A549 (cell line): ENCODE measurements around the gene MAP3K7. TPM values are rescaled to one million over a fixed set of nuclear protein-coding genes. Genes with fewer than 3 reads are reported as not detected.
A peak's percentile ranks its signal among the peaks of the same experiment; 100 is the strongest.

ENCODE experiments used
- ATAC-seq, 2 experiments: fragments of 200-7000 bp in 1 of 2; fragments of >200 bp in 1 of 2; cut with Nextera tagmentation in 1 of 2; cut with Tn5 transposase in 1 of 2; 3 replicates each; pipeline versions ENCODE4 v1.8.0 to v1.9.1; 2018 to 2020; ENCODE audit warnings: mild to moderate bottlenecking in 1 of 2, moderate library complexity in 1 of 2
- CTCF ChIA-PET: fragments of 300-600 bp; sonication (Branson Sonifier 250); formaldehyde crosslinking; extraction: SDS; loops from one replicate; lab custom pipeline; 2021; ENCODE audit warnings: antibody characterized with exemption, inconsistent platforms; lab: Yijun Ruan, JAX
- POLR2A ChIA-PET: fragments of 350-600 bp; formaldehyde crosslinking; extraction: SDS; loops from one replicate; lab custom pipeline; 2021; ENCODE audit warnings: antibody characterized with exemption, inconsistent platforms; lab: Yijun Ruan, JAX
- DNase-seq, 2 experiments: peaks; one replicate each; pipeline versions ENCODE4 v3.0.0 to v3.0.0-alpha.2; 2011 to 2016; ENCODE audit warnings: low read depth in 1 of 2, low spot score in 1 of 2
- FAIRE-seq: peaks from 2 replicates; lab custom pipeline; 2011; peaks lifted over from hg19 to GRCh38; lab: Jason Lieb, UNC
- H3K27ac ChIP-seq, 2 experiments: fragments of >200 bp; sonication (Bioruptor Twin); formaldehyde crosslinking; 3 replicates each; pipeline ENCODE4 v1.5.1; 2016 to 2017
- H3K4me1 ChIP-seq: fragments of >200 bp; sonication (Bioruptor Twin); formaldehyde crosslinking; 3 replicates; pipeline ENCODE4 v1.6.1; 2016
- H3K4me2 ChIP-seq: fragments of >200 bp; sonication (Bioruptor Twin); formaldehyde crosslinking; 3 replicates; pipeline ENCODE4 v1.6.1; 2016
- H3K4me3 ChIP-seq: fragments of >200 bp; sonication (Bioruptor Twin); formaldehyde crosslinking; 3 replicates; pipeline ENCODE4 v1.5.1; 2016
- H3K9me3 ChIP-seq: fragments of >200 bp; sonication (Bioruptor Twin); formaldehyde crosslinking; 3 replicates; pipeline ENCODE4 v1.6.1; 2016
- CHD4 ChIP-seq: fragments of 200-600 bp; sonication (generic); IDR thresholded peaks from 2 replicates; pipeline ENCODE4 v1.6.1; 2016; ENCODE audit warnings: antibody characterized with exemption, mild to moderate bottlenecking, borderline replicate concordance
- ESRRA ChIP-seq: fragments of 150-350 bp; IDR thresholded peaks from 2 replicates; pipeline ENCODE4 v1.6.1; 2014; ENCODE audit warnings: mild to moderate bottlenecking, low read length, borderline replicate concordance
- FOXS1 ChIP-seq: fragments of 250-450 bp; sonication (Bioruptor Pico); IDR thresholded peaks from 2 replicates; pipeline ENCODE4 v1.5.0; 2020; ENCODE audit warnings: mild to moderate bottlenecking, moderate library complexity
- GATA3 ChIP-seq: IDR thresholded peaks from 2 replicates; pipeline ENCODE4 v1.6.1; 2012; ENCODE audit warnings: borderline replicate concordance
- HOXA7 ChIP-seq: fragments of 250-450 bp; sonication (Bioruptor Pico); IDR thresholded peaks from 2 replicates; pipeline ENCODE4 v1.5.0; 2020; ENCODE audit warnings: mild to moderate bottlenecking, moderate library complexity
- JUN ChIP-seq, 2 experiments: fragments of >200 bp; sonication (Bioruptor Twin); formaldehyde crosslinking; IDR thresholded peaks; 2 replicates in 1 of 2; 3 replicates in 1 of 2; pipeline ENCODE4 v1.6.1; 2016 to 2017
- MAFK ChIP-seq: fragments of 450-650 bp; IDR thresholded peaks from 2 replicates; pipeline ENCODE4 v1.6.1; 2014; ENCODE audit not compliant: partially characterized antibody
- PBX3 ChIP-seq: IDR thresholded peaks from 2 replicates; pipeline ENCODE4 v1.6.1; 2012
- REST ChIP-seq: fragments of 200-600 bp; sonication (generic); IDR thresholded peaks from 2 replicates; pipeline ENCODE4 v1.6.1; 2016; ENCODE audit warnings: antibody characterized with exemption, mild to moderate bottlenecking, moderate library complexity
- RNF2 ChIP-seq: fragments of 200-600 bp; sonication (generic); IDR thresholded peaks from 2 replicates; pipeline ENCODE4 v1.6.1; 2016; ENCODE audit warnings: low read depth, mild to moderate bottlenecking, antibody characterized with exemption, moderate library complexity, borderline replicate concordance
- TFCP2L1 ChIP-seq: fragments of 250-450 bp; sonication (Bioruptor Pico); IDR thresholded peaks from 2 replicates; pipeline ENCODE4 v1.5.0; 2021; ENCODE audit warnings: mild to moderate bottlenecking
- ZSCAN20 ChIP-seq: fragments of 250-450 bp; sonication (Bioruptor Pico); IDR thresholded peaks from 2 replicates; pipeline ENCODE4 v1.8.0; 2022; ENCODE audit warnings: mild to moderate bottlenecking, moderate library complexity
- WGBS: methylation state at CpG from one replicate; pipeline ENCODE4 v1.1.6; 2017; ENCODE audit errors: missing lambda C conversion rate; 5-methylcytosine and 5-hydroxymethylcytosine counted together
- polyA plus RNA-seq, 4 experiments: library from polyadenylated mRNA; depleted of rRNA in 3 of 4; stranded (reverse); fragments of >200 nt; fragmentation: RNase III in 1 of 4; extraction: RNeasy Plus Mini Kit Qiagen cat#74134 plus additional on column Dnase treatment in 1 of 4; gene quantifications; 2 replicates in 3 of 4; 3 replicates in 1 of 4; pipeline ENCODE4 v1.2.3, GENCODE V29; 2011 to 2017

Gene MAP3K7
- polyA plus RNA-seq, 2 of the 4 experiments (the other 2 are of a cell fraction): 13.7 to 32.0 TPM

- TF ChIP-seq RNF2 (no peak), GATA3 (no peak), HOXA7 (CRISPR knock-in tag) (no peak), PBX3 (no peak), MAFK (no peak), FOXS1 (CRISPR knock-in tag) (no peak), REST (no peak), JUN (IDR thresholded peaks at IDR 0.05) (no peak)
- POLR2A ChIA-PET: no interaction called here
- no peak overlapping the region for H3K4me3 ChIP-seq
- no peak for FAIRE-seq
- CTCF ChIA-PET: no interaction called here
- H3K9me3 ChIP-seq: no peaks in the 10 kb centered on the region
- ATAC-seq: no peak
- H3K4me2 ChIP-seq: no peak overlapping the region
- WGBS: 87% methylated on average over 9 of the region's 9 CpGs
- H3K4me1 ChIP-seq: peaks cover 12% of the 10 kb centered on the region
- no peak overlapping the region for H3K27ac ChIP-seq
- no peak for DNase-seq
These were observed 86.4 kb downstream of the MAP3K7 start for GRCh38 chr6:90500458-90500857.

GRCh38 chr6:90497411-90497810, 89.5 kb downstream of the MAP3K7 start:
- no peak for TF ChIP-seq REST
- TF ChIP-seq TFCP2L1: no peak
- FAIRE-seq: no peak
- no peaks in the 10 kb centered on the region for H3K9me3 ChIP-seq
- ChIA-PET POLR2A (no interaction called here), CTCF (interaction anchor here (0.7 to 2.4 kb wide), 3 partner anchors 18 to 557 kb away, joined by 3 to 5 read pairs (median 3); no protein-coding TSS in a partner anchor)
- peaks cover 1% of the 10 kb centered on the region for H3K4me1 ChIP-seq
- 0 out of 6 replicates have a peak, but pooled peaks have one; percentile 26 to 30 for ATAC-seq
- 81% methylated on average over 1 of the region's 1 CpG for WGBS
- no peak overlapping the region for H3K27ac ChIP-seq
- DNase-seq: no peak
- no peak overlapping the region for H3K4me2 ChIP-seq
- no peak overlapping the region for H3K4me3 ChIP-seq

- no peak for FAIRE-seq
- Histone ChIP-seq H3K4me1 (no peaks in the 10 kb centered on the region), H3K27ac (no peak overlapping the region)
- CTCF ChIA-PET: interaction anchor here (2.4 kb wide), 1 partner anchor 556 kb away, joined by 5 read pairs; no protein-coding TSS in a partner anchor
- TF ChIP-seq ZSCAN20 (CRISPR knock-in tag) (no peak), ESRRA (no peak), CHD4 (no peak), GATA3 (no peak)
- TF ChIP-seq, all 56 proteins: peak for 0
- no peak for ATAC-seq
- no peak overlapping the region for H3K4me3 ChIP-seq
- H3K4me2 ChIP-seq: no peak overlapping the region
- 74% methylated on average over 17 of the region's 17 CpGs for WGBS
- H3K9me3 ChIP-seq: no peaks in the 10 kb centered on the region
- DNase-seq: no peak
- POLR2A ChIA-PET: no interaction called here
These were observed 90.4 kb downstream of the MAP3K7 start for GRCh38 chr6:90496258-90497016.
